GM23338 (cell line): ENCODE measurements around the gene BLOC1S5.

Experiments used
- CREB1 ChIP-seq: fragments of 250-450 bp; sonication (Bioruptor Pico); IDR thresholded peaks from 2 replicates; pipeline ENCODE4 v1.5.0; 2020; ENCODE audit warnings: low read depth, mild to moderate bottlenecking, moderate library complexity
- EZH2 ChIP-seq: fragments of 200-600 bp; sonication (generic); IDR thresholded peaks from one replicate; pipeline ENCODE4 v1.8.0; 2017; ENCODE audit warnings: antibody characterized with exemption, mild to moderate bottlenecking, low read depth; ENCODE audit not compliant: unreplicated experiment
- EZH2phosphoT487 ChIP-seq: fragments of 200-600 bp; sonication (generic); IDR thresholded peaks from one replicate; pipeline ENCODE4 v1.8.1; 2018; ENCODE audit warnings: antibody characterized with exemption; ENCODE audit not compliant: unreplicated experiment
- NANOG ChIP-seq: IDR thresholded peaks from 2 replicates; pipeline ENCODE4 v1.6.1; 2016; ENCODE audit warnings: antibody characterized with exemption, borderline replicate concordance
- POLR2AphosphoS5 ChIP-seq: IDR thresholded peaks from 2 replicates; pipeline ENCODE4 v1.6.1; 2016; ENCODE audit warnings: antibody characterized with exemption, low read depth
- ZNF331 ChIP-seq: fragments of 250-450 bp; sonication (Bioruptor Pico); IDR thresholded peaks from 2 replicates; pipeline ENCODE4 v1.5.0; 2020; ENCODE audit warnings: low read depth, mild to moderate bottlenecking, moderate library complexity
- TF ChIP-seq, protein P1 (sequence below), 2 experiments: fragments of 200-600 bp in 1 of 2; sonication (generic) in 1 of 2; conservative IDR thresholded peaks; 2 replicates each; pipeline versions ENCODE4 v1.5.1 to v1.6.1; 2016 to 2017; ENCODE audit warnings: antibody characterized with exemption in 2 of 2, low read depth in 2 of 2, mild to moderate bottlenecking in 2 of 2, moderate library complexity in 1 of 2
- TF ChIP-seq, protein P2 (sequence below): IDR thresholded peaks from one replicate; pipeline ENCODE4 v1.6.1; 2018; ENCODE audit warnings: antibody characterized with exemption; ENCODE audit not compliant: unreplicated experiment
- TF ChIP-seq, protein P3 (sequence below): IDR thresholded peaks from 2 replicates; pipeline ENCODE4 v1.6.1; 2016; ENCODE audit warnings: antibody characterized with exemption

DNA sequence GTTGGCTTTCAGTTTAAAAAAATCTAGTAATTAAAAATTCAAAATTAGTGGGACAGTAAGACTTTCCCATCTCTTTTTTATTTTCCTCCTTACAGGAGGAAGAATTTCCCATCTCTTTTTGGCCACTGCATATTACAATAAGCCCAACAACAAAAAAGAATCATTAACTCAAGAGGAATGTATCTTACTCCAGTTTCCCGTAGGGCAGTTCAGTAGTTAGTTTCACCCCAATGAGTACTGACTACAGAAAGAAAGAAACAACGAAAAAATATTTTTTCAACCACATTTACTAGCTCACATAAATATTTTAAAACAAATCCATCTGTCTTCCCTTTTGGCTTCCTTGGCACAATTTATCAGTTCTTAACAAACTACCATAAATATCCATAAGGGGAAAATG, 14.9 kb upstream of the BLOC1S5 start:
- TF ChIP-seq, protein P1, sequence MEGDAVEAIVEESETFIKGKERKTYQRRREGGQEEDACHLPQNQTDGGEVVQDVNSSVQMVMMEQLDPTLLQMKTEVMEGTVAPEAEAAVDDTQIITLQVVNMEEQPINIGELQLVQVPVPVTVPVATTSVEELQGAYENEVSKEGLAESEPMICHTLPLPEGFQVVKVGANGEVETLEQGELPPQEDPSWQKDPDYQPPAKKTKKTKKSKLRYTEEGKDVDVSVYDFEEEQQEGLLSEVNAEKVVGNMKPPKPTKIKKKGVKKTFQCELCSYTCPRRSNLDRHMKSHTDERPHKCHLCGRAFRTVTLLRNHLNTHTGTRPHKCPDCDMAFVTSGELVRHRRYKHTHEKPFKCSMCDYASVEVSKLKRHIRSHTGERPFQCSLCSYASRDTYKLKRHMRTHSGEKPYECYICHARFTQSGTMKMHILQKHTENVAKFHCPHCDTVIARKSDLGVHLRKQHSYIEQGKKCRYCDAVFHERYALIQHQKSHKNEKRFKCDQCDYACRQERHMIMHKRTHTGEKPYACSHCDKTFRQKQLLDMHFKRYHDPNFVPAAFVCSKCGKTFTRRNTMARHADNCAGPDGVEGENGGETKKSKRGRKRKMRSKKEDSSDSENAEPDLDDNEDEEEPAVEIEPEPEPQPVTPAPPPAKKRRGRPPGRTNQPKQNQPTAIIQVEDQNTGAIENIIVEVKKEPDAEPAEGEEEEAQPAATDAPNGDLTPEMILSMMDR (conservative IDR thresholded peaks at IDR 0.05; ENCODE audit: low read depth in 2 of 2): no peak
- no peak for TF ChIP-seq POLR2AphosphoS5
- no peak for TF ChIP-seq EZH2phosphoT487
- TF ChIP-seq CREB1: no peak
- TF ChIP-seq, protein P2, sequence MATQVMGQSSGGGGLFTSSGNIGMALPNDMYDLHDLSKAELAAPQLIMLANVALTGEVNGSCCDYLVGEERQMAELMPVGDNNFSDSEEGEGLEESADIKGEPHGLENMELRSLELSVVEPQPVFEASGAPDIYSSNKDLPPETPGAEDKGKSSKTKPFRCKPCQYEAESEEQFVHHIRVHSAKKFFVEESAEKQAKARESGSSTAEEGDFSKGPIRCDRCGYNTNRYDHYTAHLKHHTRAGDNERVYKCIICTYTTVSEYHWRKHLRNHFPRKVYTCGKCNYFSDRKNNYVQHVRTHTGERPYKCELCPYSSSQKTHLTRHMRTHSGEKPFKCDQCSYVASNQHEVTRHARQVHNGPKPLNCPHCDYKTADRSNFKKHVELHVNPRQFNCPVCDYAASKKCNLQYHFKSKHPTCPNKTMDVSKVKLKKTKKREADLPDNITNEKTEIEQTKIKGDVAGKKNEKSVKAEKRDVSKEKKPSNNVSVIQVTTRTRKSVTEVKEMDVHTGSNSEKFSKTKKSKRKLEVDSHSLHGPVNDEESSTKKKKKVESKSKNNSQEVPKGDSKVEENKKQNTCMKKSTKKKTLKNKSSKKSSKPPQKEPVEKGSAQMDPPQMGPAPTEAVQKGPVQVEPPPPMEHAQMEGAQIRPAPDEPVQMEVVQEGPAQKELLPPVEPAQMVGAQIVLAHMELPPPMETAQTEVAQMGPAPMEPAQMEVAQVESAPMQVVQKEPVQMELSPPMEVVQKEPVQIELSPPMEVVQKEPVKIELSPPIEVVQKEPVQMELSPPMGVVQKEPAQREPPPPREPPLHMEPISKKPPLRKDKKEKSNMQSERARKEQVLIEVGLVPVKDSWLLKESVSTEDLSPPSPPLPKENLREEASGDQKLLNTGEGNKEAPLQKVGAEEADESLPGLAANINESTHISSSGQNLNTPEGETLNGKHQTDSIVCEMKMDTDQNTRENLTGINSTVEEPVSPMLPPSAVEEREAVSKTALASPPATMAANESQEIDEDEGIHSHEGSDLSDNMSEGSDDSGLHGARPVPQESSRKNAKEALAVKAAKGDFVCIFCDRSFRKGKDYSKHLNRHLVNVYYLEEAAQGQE: no peak
- TF ChIP-seq EZH2: no peak
- no peak for TF ChIP-seq NANOG
- TF ChIP-seq ZNF331: no peak
- TF ChIP-seq, protein P3, sequence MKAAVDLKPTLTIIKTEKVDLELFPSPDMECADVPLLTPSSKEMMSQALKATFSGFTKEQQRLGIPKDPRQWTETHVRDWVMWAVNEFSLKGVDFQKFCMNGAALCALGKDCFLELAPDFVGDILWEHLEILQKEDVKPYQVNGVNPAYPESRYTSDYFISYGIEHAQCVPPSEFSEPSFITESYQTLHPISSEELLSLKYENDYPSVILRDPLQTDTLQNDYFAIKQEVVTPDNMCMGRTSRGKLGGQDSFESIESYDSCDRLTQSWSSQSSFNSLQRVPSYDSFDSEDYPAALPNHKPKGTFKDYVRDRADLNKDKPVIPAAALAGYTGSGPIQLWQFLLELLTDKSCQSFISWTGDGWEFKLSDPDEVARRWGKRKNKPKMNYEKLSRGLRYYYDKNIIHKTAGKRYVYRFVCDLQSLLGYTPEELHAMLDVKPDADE: no peak
